HG03103 (cell line): ENCODE data around the gene NCBP2.
"Not testable (repeated sequence)": the region's sequence is repeated elsewhere in the genome, so short reads cannot be mapped to it uniquely, and the experiment has no call there.

Source experiments
- ATAC-seq: cut with Tn5 transposase; IDR thresholded peaks from one replicate; pipeline ENCODE4 v1.9.1; 2021; ENCODE audit warnings: low read depth; ENCODE audit not compliant: unreplicated experiment

NCBP2 gene

DNA sequence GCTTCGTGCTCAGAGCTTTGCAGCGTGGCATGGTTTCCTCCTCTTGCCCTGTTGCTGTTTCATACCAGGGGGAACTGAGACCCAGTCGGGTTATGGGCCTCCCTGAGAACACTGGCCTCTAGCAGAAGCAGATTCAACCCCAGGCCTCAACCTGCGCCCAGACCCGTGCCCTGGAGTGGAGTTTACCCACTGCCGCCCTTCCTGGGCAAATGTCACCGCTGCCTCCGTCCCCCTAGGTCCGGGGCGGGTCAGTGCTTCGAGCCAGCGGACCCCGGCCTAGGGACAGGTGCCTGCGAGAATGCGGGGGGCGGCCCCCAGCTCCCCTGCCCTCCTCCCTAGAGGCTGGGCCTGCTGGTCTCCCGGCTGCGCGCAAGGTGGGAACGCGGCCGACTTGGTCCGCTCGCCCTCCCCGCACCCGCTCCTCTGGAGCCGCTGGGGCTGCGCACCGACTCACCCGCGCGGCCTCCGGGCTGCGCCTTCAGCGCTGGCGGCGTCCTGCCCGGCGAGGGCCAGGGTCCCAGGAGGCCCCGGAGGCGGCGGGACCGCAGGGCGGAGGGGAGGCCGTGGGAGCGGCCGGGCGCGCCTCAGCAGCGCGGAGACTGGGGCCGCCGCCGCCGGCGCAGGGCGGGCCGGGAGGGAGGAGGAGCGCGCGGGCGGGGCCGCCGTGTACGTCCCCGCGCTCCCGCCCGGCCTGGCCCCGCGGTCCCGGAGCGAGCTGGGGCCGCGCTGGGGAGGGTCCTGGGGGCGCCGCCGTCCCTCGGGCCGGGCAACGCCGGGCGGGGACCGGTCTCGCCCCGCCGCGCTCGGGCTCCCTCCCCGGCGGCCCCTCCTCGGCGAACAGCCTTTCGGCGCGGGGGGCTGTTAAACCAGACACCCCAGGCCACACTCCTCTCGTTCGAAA lies 26.2 kb upstream of the NCBP2 start, which contains the start of gene PIGZ:
Gene PIGZ (minus strand): TSS at position 601 of the 901 bp plus-strand sequence. CDS start 16,802 bp downstream, outside the sequence.
- peak; percentile 58 for ATAC-seq

- no peak for ATAC-seq
These were observed 25.3 kb upstream of the NCBP2 start for GRCh38 chr3:196967412-196968232.

DNA sequence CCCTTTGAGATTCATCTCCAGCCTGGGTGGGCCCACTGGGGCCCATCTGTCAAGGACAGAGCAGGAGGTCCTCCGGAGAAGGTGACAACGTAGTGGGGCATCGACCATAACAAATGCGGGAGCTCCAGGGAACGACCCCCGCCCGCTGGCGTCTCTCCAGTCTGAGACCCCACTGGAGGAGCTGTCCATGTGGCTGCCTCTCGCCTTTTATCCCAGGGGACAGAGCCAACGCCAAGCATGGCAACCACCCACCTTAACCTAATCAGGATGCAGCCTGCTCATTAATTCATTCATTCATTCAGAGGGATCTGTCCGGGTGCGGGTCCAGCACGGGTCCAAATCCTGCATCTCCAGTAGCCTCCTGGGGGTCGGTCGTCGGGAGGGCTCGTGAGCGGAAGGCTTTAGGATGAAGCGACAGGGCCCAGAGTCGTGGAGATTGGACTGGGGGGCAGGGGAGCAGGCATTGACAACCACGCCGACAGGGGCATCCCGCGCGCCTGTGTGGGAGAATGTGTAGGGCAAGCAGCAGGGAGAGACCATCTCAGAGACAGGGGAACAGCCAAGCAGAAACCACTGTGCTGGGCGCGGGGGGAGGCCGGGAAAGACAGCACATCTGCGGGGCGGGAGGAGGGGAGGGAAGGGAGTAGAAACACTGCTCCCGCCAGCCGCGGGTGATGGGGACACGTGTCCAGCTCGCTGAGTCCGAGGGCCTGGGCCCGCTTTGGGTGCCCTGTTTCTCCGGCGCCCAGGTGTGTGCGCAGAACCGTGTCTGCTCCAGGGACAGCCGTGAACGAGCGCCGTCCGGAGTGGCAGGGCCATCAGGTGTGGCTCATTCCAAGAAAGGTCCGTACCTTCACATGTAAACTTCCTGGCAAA lies 24.4 kb upstream of the NCBP2 start:
- ATAC-seq, result no peak

- ATAC-seq, result no peak
These were observed 23.5 kb upstream of the NCBP2 start for GRCh38 chr3:196965804-196966173.

- ATAC-seq, result no peak
These were observed 22.9 kb upstream of the NCBP2 start for GRCh38 chr3:196965112-196965803.

GRCh38 chr3:196963631-196963953 lies 21.3 kb upstream of the NCBP2 start:
- ATAC-seq, result no peak

- ATAC-seq, result no peak
These were observed 20.8 kb upstream of the NCBP2 start for GRCh38 chr3:196962930-196963630.

- ATAC-seq, result no peak
These were observed 20.0 kb upstream of the NCBP2 start for GRCh38 chr3:196962108-196962929.

- ATAC-seq, result no peak
These were observed 12.5 kb upstream of the NCBP2 start for GRCh38 chr3:196954832-196955231.

GRCh38 chr3:196951371-196951770 lies 9.0 kb upstream of the NCBP2 start:
- no peak for ATAC-seq

DNA sequence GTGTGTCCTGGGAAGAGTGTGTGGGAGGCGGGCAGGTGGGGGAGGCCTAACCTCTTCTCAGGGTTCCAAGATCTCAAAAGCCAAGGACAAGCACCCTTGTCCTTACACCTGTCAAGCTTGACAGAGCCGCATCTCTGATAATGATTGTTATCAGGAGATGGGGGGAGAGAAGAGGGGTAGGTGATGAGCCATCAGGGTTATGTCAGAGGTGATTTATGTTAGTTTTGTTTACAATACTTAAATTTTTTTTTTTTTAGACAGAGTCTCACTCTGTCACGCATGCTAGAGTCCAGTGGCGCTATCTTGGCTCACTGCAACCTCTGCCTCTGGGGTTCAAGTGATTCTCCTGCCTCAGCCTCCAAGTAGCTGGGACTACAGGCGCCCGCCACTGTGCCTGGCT lies 7.4 kb upstream of the NCBP2 start:
- no peak for ATAC-seq

DNA sequence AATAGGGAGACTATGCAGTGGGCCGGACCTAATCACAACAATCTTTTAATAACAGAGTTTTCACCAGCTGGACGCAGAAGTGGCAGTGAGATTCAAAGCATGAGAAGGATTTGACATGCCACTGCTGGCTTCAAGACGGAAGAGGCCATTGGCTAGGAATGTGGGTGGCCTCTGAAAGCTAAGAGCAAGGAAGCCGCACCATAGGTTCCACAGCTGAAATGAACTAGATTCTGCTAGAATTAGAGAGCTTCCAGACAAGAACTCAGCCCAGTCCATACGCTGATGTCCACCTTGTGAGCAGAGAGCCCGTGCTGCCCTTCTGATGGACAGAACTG lies 6.9 kb upstream of the NCBP2 start:
- no peak for ATAC-seq

DNA sequence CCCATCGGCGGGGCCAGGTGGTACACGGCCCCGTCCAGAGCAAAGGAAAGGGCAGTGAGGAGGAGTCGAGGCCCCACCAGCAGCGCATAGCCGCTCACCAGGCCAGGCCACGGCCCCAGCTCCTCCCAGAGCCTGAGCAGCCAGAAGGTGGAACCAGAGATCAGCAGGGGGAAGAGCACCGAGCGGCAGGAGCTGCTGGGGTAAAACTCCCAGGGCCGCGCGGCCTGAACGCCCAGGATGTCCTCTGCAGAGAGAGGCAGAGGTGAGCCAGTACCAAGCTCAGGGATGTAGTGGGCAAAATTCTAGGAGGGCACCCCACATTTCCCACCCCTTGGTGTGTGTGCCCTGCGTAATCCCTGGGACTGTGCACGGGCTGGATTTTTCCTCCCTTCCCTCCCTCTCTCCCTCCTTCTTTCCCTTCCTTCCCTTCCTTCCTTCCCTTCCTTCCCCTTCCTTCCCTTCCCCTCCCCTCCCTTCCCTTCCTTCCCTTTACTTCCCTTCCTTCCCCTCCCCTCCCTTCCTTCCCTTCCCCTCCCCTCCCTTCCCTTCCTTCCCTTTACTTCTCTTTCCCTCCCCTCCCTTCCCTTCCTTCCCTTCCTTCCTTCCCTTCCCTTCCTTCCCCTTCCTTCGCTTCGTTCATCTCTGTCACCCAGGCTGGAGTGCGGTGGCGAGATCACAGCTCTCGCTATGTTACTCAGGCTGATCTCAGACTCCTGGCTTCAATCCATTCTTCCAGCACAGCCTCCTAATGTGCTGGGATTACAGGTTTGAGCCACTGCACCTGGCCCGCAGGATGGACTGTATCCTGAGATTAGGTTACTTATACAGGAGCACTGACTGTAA lies 6.3 kb upstream of the NCBP2 start:
- ATAC-seq, result no peak

DNA sequence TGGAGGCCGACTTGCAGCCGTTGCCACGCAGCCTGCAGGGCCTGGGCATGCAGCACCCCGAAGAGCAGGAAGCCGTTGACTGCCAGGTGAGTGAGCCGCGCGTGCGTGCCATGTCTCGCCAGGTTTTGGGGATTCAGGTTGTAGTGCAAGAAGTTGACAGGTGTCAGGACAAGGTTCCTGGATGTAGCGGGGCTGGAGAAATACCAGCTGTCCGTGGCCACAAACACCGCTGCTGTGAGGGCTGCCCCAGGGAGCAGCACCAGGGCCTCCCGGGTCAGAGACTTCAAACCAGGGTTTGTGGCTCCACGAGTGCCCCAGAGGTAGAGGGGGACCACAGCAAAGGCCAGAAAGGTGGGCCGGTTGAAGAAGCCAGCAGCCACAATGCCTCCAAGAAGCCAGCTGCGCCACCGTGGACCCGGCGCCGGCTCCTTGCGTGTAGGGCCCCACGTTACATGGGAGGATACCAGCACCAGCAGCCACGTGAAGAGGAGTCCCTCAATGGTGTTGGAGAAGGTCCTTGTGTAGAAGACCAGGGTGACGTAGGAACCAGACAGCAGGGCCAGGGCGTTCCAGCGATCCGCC lies 5.6 kb upstream of the NCBP2 start:
- ATAC-seq, result no peak

DNA sequence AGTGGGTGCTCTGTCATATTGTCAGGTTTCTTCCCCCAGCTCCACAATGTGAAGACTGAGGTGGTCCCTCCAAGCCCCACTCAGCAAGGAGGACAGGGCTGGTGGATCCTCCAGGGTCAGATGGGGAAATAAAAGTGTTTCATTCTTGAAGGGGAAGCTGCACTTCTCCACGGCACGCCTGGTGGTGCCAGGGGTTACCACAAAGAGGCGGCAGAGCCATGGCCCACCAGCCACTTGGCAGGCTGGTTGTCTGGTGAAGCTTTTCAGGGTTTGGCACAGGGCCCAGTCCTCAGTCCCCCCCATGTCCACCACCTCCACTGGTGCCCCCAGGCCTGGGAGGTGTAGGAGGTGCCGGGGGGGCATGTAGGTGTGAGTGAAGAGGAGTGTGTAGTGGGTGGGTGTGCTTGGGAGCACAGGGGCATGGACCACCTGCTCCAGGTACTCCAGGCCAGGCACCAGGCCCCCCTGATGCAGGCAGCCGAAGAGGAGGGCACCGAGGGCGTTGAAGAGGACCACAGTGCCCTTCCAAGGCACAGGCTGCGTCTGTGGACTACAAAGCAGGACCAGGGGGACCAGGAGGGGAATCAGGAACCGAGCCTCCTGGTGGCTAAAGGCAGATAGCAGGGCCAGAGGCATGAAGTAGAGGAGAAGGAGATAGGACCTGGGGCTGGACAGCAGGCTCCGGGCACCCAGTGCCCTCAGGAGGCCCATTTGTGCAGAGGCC lies 5.0 kb upstream of the NCBP2 start:
- no peak for ATAC-seq

DNA sequence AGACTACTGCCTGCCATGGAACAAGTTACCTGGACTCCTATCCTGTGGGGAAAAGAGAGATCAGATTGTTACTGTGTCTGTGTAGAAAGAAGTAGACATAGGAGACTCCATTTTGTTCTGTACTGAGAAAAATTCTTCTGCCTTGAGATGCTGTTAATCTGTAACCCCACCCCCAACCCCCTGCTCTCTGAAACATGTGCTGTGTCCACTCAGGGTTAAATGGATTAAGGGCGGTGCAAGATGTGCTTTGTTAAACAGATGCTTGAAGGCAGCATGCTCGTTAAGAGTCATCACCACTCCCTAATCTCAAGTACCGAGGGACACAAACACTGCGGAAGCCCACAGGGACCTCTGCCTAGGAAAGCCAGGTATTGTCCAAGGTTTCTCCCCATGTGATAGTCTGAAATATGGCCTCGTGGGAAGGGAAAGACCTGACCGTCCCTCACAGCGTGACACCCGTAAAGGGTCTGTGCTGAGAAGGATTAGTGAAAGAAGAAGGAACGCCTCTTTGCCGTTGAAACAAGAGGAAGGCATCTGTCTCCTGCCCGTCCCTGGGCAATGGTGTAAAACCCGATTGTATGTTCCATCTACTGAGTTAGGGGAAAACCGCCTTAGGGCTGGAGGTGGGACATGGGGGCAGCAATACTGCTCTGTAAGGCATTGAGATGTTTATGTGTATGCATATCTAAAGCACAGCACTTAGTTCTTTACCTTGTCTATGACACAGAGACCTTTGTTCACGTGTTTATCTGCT lies 1.9 kb upstream of the NCBP2 start:
- ATAC-seq, result not testable (repeated sequence)
